Kidney (tissue), 14 donors: ENCODE data around the gene TMEM245. TPM values are rescaled to one million over a fixed set of nuclear protein-coding genes. Genes with fewer than 3 reads are reported as not detected.

Experiments
- DNase-seq, 5 donors: peaks; one replicate each; pipeline ENCODE4 v3.0.0-alpha.2; 2013 to 2020
- FAIRE-seq: peaks from 2 replicates; lab custom pipeline; 2012; peaks lifted over from hg19 to GRCh38; lab: Jason Lieb, UNC
- H3K27ac ChIP-seq, 2 donors: one replicate each; pipeline ENCODE4 v1.7.0; 2013; ENCODE audit warnings: low read depth in 2 of 2, low read length in 2 of 2, inconsistent platforms in 1 of 2
- H3K27me3 ChIP-seq: one replicate; pipeline ENCODE4 v1.7.1; 2013; ENCODE audit warnings: low read length, inconsistent platforms; ENCODE audit not compliant: control insufficient read depth, insufficient read depth
- H3K36me3 ChIP-seq, 3 donors: one replicate each; pipeline versions ENCODE4 v1.7.0 to v1.7.1; 2013; ENCODE audit warnings: low read length in 3 of 3, control low read depth in 1 of 3, inconsistent platforms in 1 of 3; ENCODE audit not compliant: insufficient read depth in 3 of 3, control insufficient read depth in 2 of 3
- H3K4me1 ChIP-seq, 3 donors: one replicate each; pipeline versions ENCODE4 v1.7.0 to v1.7.1; 2013; ENCODE audit warnings: low read length in 3 of 3, inconsistent platforms in 1 of 3, low read depth in 1 of 3; ENCODE audit not compliant: control insufficient read depth in 2 of 3, insufficient read depth in 2 of 3
- H3K4me3 ChIP-seq, 3 donors: one replicate each; pipeline versions ENCODE4 v1.7.0 to v1.8.1; 2013; ENCODE audit warnings: low read length in 3 of 3, control low read depth in 1 of 3, inconsistent platforms in 1 of 3
- H3K9ac ChIP-seq, 3 donors: one replicate each; pipeline versions ENCODE4 v1.7.0 to v1.7.1; 2013; ENCODE audit warnings: low read length in 3 of 3, control low read depth in 1 of 3, inconsistent platforms in 1 of 3
- H3K9me3 ChIP-seq, 3 donors: one replicate each; pipeline versions ENCODE4 v1.7.0 to v1.7.1; 2013; ENCODE audit warnings: low read length in 3 of 3, control low read depth in 1 of 3, inconsistent platforms in 1 of 3; ENCODE audit not compliant: control insufficient read depth in 2 of 3, insufficient read depth in 1 of 3
- CTCF ChIP-seq: IDR thresholded peaks from 3 replicates; pipeline ENCODE4 v1.5.1; 2012; ENCODE audit warnings: mild to moderate bottlenecking, moderate library complexity, borderline replicate concordance; ENCODE audit not compliant: insufficient read depth; ENCODE audit errors: extremely low read depth
- intact Hi-C: fragments of 100-400 bp; cut with DNase I; formaldehyde crosslinking; loops from one replicate; pipeline ENCODE4 v1.11.1; 2022
- polyA plus RNA-seq: library from polyadenylated mRNA; stranded (reverse); fragments of 350-450 nt; fragmentation: Illumina TruSeq; extraction: RNeasy Lipid Tissue Mini Kit (QIAGEN cat#74804); gene quantifications from one replicate; pipeline ENCODE4 v1.2.3, GENCODE V29; 2014; ENCODE audit warnings: low read depth, low replicate concordance; ENCODE audit not compliant: insufficient read depth
- total RNA-seq: library from RNA; stranded (reverse); fragmentation: NEBNext Ultra II Directional; extraction: Animal tissue kit (Norgen Biotek cat#: 25700); gene quantifications from one replicate; pipeline ENCODE4 v1.2.1, GENCODE V29; 2021
- donor health status: control.
- donor health status: control.
- donor health status: control.
- donor health status: control.
- donor health status: control.
- donor health status: DM: yes; HTN: yes; CAD: no.
- donor health status: Normal renal cell carcinoma (clear cell type).

TMEM245 gene
- total and polyA plus RNA-seq, 2 donors from 2014 or later = 23.5 to 69.5 TPM

- Histone ChIP-seq H3K27ac (no peak overlapping the region), H3K9ac (no peak overlapping the region), H3K4me1 (peaks cover 2 to 26% (median 21%) of the 10 kb centered on the region in 3 donors), H3K9me3 (no peaks in the 10 kb centered on the region), H3K4me3 (no peak overlapping the region), H3K36me3 (peaks cover 4 to 14% (median 7%) of the 10 kb centered on the region in 3 donors), H3K27me3 (no peaks in the 10 kb centered on the region)
- intact Hi-C loops = no loop called here
- FAIRE-seq (no peak), DNase-seq (no peak)
- no peak for TF ChIP-seq CTCF
Observed at GRCh38 chr9:109095321-109095720, 24.4 kb downstream of the TMEM245 start.

GRCh38 chr9:109094268-109094667 is 25.5 kb downstream of the TMEM245 start:
- Histone ChIP-seq H3K27me3 (no peaks in the 10 kb centered on the region), H3K9me3 (no peaks in the 10 kb centered on the region), H3K27ac (no peak overlapping the region), H3K36me3 (peaks cover 4 to 14% (median 7%) of the 10 kb centered on the region in 3 donors), H3K4me3 (no peak overlapping the region), H3K9ac (no peak overlapping the region), H3K4me1 (peaks cover 2 to 20% (median 15%) of the 10 kb centered on the region in 3 donors)
- no peak for TF ChIP-seq CTCF
- no peak for FAIRE-seq
- intact Hi-C loops = no loop called here
- no peak for DNase-seq

DNA sequence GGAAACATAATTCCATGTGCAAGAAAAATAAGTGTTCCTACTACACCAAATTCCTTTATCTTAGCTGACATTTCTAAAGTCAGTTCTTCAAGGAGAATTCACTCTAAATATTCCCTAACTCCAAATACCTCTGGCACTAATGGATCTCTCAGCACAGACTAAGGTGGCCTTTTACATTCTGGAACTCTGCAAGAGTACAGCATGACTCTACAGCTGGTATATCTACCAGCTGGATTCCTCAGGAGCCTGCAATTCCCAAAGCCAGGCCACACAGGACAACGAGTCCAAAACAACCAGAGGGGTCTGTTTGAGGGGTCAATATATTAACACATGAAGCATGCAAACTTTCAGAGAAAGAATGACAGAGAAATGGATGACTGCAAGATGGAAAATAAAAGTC is 27.2 kb downstream of the TMEM245 start:
- H3K9ac ChIP-seq = no peak overlapping the region
- TF ChIP-seq CTCF = no peak
- no peak overlapping the region for H3K4me3 ChIP-seq
- no peaks in the 10 kb centered on the region for H3K27me3 ChIP-seq
- H3K36me3 ChIP-seq = peaks cover 7 to 18% (median 15%) of the 10 kb centered on the region in 3 donors
- no peaks in the 10 kb centered on the region for H3K9me3 ChIP-seq
- FAIRE-seq (no peak), DNase-seq (no peak)
- no peak overlapping the region for H3K27ac ChIP-seq
- intact Hi-C loops = no loop called here
- peaks cover 0 to 6% (median 4%) of the 10 kb centered on the region in 3 donors for H3K4me1 ChIP-seq

GRCh38 chr9:109092051-109092580 is 27.6 kb downstream of the TMEM245 start:
- DNase-seq (no peak), FAIRE-seq (no peak)
- Histone ChIP-seq H3K4me1 (peaks cover 0 to 4% (median 3%) of the 10 kb centered on the region in 3 donors), H3K36me3 (peaks cover 8 to 18% (median 17%) of the 10 kb centered on the region in 3 donors), H3K4me3 (no peak overlapping the region), H3K9me3 (no peaks in the 10 kb centered on the region), H3K27ac (no peak overlapping the region), H3K27me3 (no peaks in the 10 kb centered on the region), H3K9ac (no peak overlapping the region)
- no peak for TF ChIP-seq CTCF
- intact Hi-C loops = no loop called here
